Pancreas (tissue), 10 donors: ENCODE data around the gene DYNC1I1. TPM values are rescaled to one million over a fixed set of nuclear protein-coding genes. Genes with fewer than 3 reads are reported as not detected.

ENCODE experiments used
- ATAC-seq, 4 donors: fragments of 200-7000 bp; cut with Tn5 transposase; one replicate each; pipeline versions ENCODE4 v1.8.0 to v1.9.1; 2020; ENCODE audit warnings: mild to moderate bottlenecking in 4 of 4, moderate library complexity in 4 of 4
- DNase-seq, 6 donors: peaks; one replicate each; pipeline ENCODE4 v3.0.0-alpha.2; 2020
- FAIRE-seq: peaks from 2 replicates; lab custom pipeline; 2012; peaks lifted over from hg19 to GRCh38; lab: Jason Lieb, UNC
- H3K27ac ChIP-seq, 4 donors: fragments of 200-600 bp; sonication (generic); 1 replicate in 3 of 4; 2 replicates in 1 of 4; pipeline versions ENCODE4 v1.5.0 to v1.8.0; 2020
- H3K27me3 ChIP-seq, 4 donors: fragments of 200-600 bp; one replicate each; pipeline ENCODE4 v1.8.0; 2021
- H3K36me3 ChIP-seq, 3 donors: fragments of 200-600 bp; sonication (generic) in 1 of 3; one replicate each; pipeline versions ENCODE4 v1.5.0 to v1.8.0; 2020 to 2021
- H3K4me1 ChIP-seq, 3 donors: fragments of 200-600 bp; one replicate each; pipeline ENCODE4 v1.8.0; 2021
- H3K4me3 ChIP-seq, 4 donors: fragments of 200-600 bp; sonication (generic) in 2 of 4; one replicate each; pipeline versions ENCODE4 v1.5.0 to v1.8.0; 2020 to 2021
- H3K9me3 ChIP-seq, 4 donors: fragments of 200-600 bp; one replicate each; pipeline ENCODE4 v1.8.0; 2021
- CTCF ChIP-seq, 4 donors: fragments of 200-600 bp; sonication (generic) in 3 of 4; IDR thresholded peaks; one replicate each; pipeline versions ENCODE4 v1.5.0 to v1.8.0; 2021; ENCODE audit warnings: antibody characterized with exemption in 4 of 4
- WGBS, 2 donors: extraction: QIAGEN DNeasy Blood & Tissue Kit; methylation state at CpG; one replicate each; pipeline ENCODE4 v1.1.7; 2013; 5-methylcytosine and 5-hydroxymethylcytosine counted together
- intact Hi-C, 3 donors: fragments of 100-400 bp; cut with DNase I; formaldehyde crosslinking; loops; one replicate each; pipeline versions ENCODE4 v1.11.1 to v1.14.2; 2022
- polyA plus RNA-seq, 2 donors: library from polyadenylated mRNA; stranded (reverse); fragments of 200-250 nt; gene quantifications; one replicate each; pipeline ENCODE4 v1.2.3, GENCODE V29; 2013
- total RNA-seq, 6 donors: library from RNA; stranded (reverse); fragmentation: NEBNext Ultra II Directional in 4 of 6; extraction: Animal tissue kit (Norgen Biotek cat#: 25700) in 4 of 6; gene quantifications; one replicate each; pipeline versions ENCODE4 v1.2.1 to v1.2.4, GENCODE V29; 2021 to 2023
- donor health status: healthy with polysubstance abuse.
- donor health status: DM: no; HTN: no; CAD: no; lungs with moderate emphysema.
- donor health status: DM: no; HTN: no; CAD: no.
- donor health status: control.
- donor health status: control.
- donor health status: Bipolar disorder and iron deficiency.
- donor health status: DM: yes; HTN: yes; CAD: no.
- donor health status: DM: no; HTN: no; CAD: no.
- donor health status: DM: no; HTN: no; CAD: no.
- donor health status: DM: yes; HTN: yes; CAD: no.

Gene DYNC1I1
- total and polyA plus RNA-seq, 8 donors, result 0.71 to 5.5 (median 1.3) TPM

- Histone ChIP-seq H3K4me3 (no peak overlapping the region), H3K36me3 (no peaks in the 10 kb centered on the region), H3K9me3 (no peaks in the 10 kb centered on the region), H3K27me3 (no peaks in the 10 kb centered on the region), H3K4me1 (peaks cover 7 to 11% (median 8%) of the 10 kb centered on the region in 3 donors), H3K27ac (no peak overlapping the region)
- FAIRE-seq (no peak), DNase-seq (no peak), ATAC-seq (no peak)
- no peak for TF ChIP-seq CTCF (IDR thresholded peaks at IDR 0.05)
- intact Hi-C loops, result no loop called here
- WGBS, 2 donors, result 63 to 91% methylated on average over 2 of the region's 2 CpGs
Observed at GRCh38 chr7:96013836-96014235, 241.5 kb downstream of the DYNC1I1 start.

GRCh38 chr7:96014617-96015016 is 242.3 kb downstream of the DYNC1I1 start:
- TF ChIP-seq CTCF (IDR thresholded peaks at IDR 0.05), result no peak
- Histone ChIP-seq H3K27me3 (no peaks in the 10 kb centered on the region), H3K4me3 (no peak overlapping the region), H3K9me3 (no peaks in the 10 kb centered on the region), H3K27ac (no peak overlapping the region), H3K4me1 (peaks cover 7 to 11% (median 8%) of the 10 kb centered on the region in 3 donors), H3K36me3 (no peaks in the 10 kb centered on the region)
- 81 to 86% methylated on average over 1 of the region's 1 CpG for WGBS, 2 donors
- FAIRE-seq (no peak), ATAC-seq (no peak), DNase-seq (no peak)
- intact Hi-C loops, result no loop called here

GRCh38 chr7:96016056-96016586 is 243.8 kb downstream of the DYNC1I1 start:
- DNase-seq, result no peak
- H3K27me3 ChIP-seq, result no peaks in the 10 kb centered on the region
- WGBS, 2 donors, result 83 to 94% methylated on average over 3 of the region's 3 CpGs

GRCh38 chr7:96016735-96017134 is 244.4 kb downstream of the DYNC1I1 start:
- WGBS, 2 donors, result 70 to 82% methylated on average over 2 of the region's 2 CpGs
- ATAC-seq (no peak), DNase-seq (no peak), FAIRE-seq (no peak)
- no peak overlapping the region for H3K27ac ChIP-seq
- no peak for TF ChIP-seq CTCF (IDR thresholded peaks at IDR 0.05)
- no peak overlapping the region for H3K4me3 ChIP-seq
- peaks cover 7 to 11% (median 8%) of the 10 kb centered on the region in 3 donors for H3K4me1 ChIP-seq
- H3K9me3 ChIP-seq, result no peaks in the 10 kb centered on the region
- no peaks in the 10 kb centered on the region for H3K27me3 ChIP-seq
- H3K36me3 ChIP-seq, result no peaks in the 10 kb centered on the region
- intact Hi-C loops, result no loop called here

More at GRCh38 chr7:96016056-96016586, 243.8 kb downstream of the DYNC1I1 start:
- no peaks in the 10 kb centered on the region for H3K9me3 ChIP-seq
- no peak for ATAC-seq
- intact Hi-C loops, result no loop called here
- no peaks in the 10 kb centered on the region for H3K36me3 ChIP-seq
- no peak for TF ChIP-seq CTCF (IDR thresholded peaks at IDR 0.05)
- no peak overlapping the region for H3K27ac ChIP-seq
- H3K4me3 ChIP-seq, result no peak overlapping the region
- peaks cover 7 to 11% (median 8%) of the 10 kb centered on the region in 3 donors for H3K4me1 ChIP-seq
- no peak for FAIRE-seq

- H3K4me1 ChIP-seq, result peaks cover 7 to 11% (median 8%) of the 10 kb centered on the region in 3 donors
- H3K4me3 ChIP-seq, result no peak overlapping the region
- WGBS, 2 donors, result 29 to 33% methylated on average over 3 of the region's 3 CpGs
- ATAC-seq (peak; percentile 80 to 93 (median 88)), DNase-seq (peak; percentile 24 to 51 (median 38)), FAIRE-seq (no peak)
- H3K27me3 ChIP-seq, result no peaks in the 10 kb centered on the region
- intact Hi-C loops, result no loop called here
- H3K9me3 ChIP-seq, result no peaks in the 10 kb centered on the region
- H3K27ac ChIP-seq, result peak overlapping the region in 2 of 4 donors; percentile 25 to 32
- TF ChIP-seq CTCF (IDR thresholded peaks at IDR 0.05), result no peak
- H3K36me3 ChIP-seq, result no peaks in the 10 kb centered on the region
Observed at GRCh38 chr7:96017877-96018276, 245.5 kb downstream of the DYNC1I1 start.
